Inferior parietal cortex (tissue), 1 donor: Measurements from ENCODE around the gene CYGB.
"Not testable (repeated sequence)": the region's sequence is repeated elsewhere in the genome, so short reads cannot be mapped to it uniquely, and the experiment has no call there.

Experiments used
- DNase-seq: peaks from one replicate; pipeline ENCODE4 v3.0.0-alpha.2; 2016; ENCODE audit errors: extremely low spot score

Gene CYGB

DNA sequence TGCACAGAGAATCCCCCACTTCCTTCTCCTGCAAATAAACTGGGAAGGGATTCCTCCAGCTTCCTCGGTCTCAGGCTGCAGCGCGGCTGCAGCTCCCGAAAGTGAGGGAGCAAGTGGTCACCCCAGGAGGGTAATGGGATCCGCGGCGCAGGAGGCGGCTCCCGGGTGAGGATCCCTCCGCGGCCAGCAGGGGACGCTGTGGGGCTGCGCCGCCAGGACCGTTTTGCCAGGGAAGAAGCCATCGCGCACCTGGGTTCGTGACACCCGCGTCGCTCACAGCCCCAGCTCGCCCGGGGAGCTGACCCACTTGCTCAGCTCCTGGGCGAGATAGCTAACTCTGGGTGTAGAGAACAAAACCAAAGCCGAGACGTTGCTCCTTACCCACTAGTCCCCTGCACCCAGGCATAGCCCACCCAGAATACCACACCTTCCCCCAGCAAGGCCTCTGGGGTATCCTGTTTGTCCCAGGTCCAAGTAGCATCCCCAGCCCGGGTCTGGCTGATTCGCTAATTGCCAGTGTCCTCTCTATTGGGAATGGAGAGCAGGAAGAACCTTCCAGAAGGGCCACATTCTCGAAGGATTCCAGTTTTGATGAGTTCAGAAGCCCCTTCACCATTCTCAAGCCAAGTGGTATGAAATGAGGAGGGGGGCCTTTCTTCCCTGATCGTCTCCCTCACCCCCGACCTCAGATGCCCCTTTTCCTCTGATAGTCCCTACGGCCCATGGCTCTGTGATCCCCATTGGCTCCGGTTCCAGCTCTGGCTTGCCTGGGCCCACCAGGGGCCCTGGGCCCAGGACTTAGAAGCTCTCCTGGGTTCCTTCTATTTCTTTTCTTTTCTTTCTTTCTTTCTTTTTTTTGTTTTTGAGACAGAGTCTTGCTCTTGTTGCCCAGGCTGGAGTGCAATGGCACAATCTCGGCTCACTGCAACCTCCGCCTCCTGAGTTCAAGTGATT, 14.1 kb downstream of the CYGB start:
- peak; percentile 74 for DNase-seq

DNA sequence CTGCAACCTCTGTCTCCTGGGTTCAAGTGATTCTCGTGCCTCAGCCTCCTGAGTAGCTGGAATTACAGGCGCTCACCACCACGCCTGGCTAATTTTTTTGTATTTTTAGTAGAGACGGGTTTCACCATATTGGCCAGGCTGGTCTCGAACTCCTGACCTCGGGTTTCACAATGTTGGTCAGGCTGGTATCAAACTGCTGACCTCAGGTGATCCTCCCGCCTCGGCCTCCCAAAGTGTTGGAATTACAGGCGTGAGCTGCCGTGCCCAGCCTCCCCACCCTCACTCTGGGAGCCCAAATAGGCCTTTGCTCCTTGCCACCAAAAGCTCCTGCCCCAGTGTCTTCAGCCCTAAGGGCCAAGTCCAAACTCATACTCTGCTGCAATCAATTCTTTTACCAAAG, 15.8 kb downstream of the CYGB start:
- DNase-seq, result not testable (repeated sequence)

DNA sequence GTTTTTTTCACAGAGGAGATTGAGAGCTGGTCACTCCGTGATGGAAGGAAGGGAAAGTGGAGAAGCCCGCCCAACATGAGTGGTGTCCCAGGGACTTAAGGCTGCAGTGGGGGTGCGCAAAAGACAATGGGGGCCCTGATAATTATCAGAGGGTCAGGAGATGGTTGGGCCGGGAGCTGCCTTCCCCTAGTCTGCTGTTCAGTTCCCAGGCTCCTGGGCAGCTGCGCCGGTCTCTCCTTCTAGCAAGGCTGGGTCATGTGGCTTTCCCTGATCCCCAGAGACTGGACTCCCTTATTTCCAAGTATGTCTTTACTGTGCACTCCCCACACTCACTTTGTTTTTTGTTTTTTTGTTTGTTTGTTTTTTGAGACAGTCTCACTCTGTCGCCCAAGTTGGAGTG, 16.2 kb downstream of the CYGB start:
- no peak for DNase-seq

DNA sequence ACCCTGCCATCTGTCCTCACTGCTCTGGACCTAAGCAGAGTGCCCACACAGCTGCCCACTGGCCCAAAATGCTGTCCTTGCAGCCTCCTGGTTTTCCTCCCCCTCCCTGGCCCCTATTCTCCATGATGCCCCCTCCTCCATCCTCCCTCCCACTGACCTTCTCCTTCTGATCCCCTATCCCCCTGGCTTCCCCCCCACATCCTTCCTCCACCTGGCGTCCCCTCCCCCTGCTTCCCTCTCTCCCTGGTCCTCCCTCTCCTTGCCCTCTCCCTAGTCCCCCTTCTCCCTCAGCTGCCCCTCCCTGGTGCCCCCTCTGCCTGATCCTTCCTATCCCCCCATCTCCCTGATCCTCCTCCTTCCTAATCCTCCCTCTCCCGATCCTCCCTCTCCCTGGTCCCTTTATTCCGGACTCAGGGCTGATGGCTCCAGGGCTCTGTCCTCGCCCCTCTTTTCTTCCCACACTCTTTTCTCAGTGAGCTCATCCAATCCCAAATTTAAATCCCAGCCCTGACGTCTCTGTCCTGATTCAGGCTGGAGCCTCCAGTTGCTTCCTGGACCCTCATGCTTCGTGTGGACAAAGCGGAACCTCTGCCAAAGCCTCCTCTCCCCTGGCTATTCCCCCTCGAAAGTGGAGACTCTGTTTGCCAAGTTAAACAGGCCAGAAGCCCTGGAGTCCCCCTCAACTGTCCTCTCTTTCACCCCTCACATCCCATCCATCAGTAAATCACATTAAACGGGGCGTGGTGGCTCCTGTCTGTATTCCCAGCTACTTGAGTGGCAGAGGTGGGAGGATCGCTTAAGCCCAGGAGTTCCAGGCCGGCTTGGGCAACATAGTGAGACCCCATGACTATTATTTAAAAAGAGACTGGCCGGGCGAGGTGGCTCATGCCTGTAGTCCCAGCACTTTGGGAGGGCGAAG, 18.2 kb downstream of the CYGB start:
- DNase-seq, result no peak

DNA sequence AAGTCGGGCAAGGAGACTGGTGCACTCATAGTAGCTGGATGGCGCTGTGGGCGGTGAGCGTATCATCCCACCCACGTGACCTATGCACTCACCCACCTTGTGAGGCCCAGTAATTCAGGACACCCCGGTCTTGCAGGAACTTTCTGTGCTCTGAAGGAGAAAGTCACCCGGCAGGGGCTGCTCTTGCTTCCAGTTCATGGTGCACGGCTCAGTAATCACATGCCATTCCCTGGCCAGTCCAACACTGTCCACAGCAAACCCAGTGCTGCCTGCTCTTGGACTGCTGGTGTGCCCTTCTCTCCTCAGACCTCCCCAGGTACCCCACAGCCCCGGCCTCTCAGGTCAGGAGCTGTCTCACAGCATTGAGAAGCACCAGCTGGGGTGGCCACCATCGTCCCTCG, 19.9 kb downstream of the CYGB start:
- DNase-seq, result no peak

DNA sequence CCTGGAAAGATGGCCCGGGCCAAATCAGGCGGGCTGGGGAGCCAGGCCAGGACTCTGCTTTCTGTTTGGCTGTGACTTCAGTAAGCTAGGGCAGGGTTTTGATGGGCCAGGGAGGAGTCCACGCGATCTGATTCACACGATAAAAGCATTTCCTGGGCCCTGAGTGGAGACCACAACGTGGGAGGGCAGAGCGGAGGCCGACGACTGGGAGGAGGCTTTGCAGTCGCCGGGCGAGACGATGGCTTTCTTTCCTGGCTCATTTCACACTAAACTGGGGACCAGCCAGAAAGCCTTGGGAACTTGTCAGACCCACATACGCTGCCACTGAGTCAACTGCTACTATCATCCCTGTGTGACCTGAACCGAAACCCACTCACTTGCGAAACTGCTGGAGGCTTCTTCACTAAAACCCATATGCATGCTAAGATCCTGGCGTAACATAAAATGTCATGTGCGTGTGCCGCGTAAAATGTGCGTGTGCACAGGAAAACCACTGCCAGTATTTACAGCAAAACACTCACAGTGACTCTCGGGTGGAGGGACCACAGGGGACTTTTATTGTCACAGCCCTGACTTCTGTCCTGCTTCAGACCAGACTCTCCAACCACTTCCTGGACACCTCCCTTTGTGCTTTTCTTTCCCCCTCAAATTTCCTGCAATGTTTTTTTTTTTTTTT, 22.1 kb downstream of the CYGB start:
- no peak for DNase-seq

DNA sequence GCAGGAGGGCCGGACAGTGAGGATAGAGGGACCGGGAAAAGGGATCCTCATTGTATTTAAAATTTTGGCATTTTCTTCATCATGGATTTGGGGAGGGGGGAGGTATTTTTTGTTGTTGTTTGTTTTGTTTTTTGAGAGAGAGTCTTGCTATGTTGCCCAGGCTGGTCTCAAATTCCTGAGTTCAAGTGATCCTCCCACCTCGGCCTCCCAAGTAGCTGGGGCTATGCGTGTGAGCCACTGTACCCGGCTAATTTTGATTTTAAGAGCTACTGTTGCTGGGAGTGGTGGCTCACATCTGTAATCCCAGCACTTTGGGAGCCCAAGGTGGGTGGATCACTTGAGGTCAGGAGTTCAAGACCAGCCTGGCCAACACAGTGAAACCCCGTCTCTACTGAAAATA, 23.2 kb downstream of the CYGB start:
- not testable (repeated sequence) for DNase-seq

DNA sequence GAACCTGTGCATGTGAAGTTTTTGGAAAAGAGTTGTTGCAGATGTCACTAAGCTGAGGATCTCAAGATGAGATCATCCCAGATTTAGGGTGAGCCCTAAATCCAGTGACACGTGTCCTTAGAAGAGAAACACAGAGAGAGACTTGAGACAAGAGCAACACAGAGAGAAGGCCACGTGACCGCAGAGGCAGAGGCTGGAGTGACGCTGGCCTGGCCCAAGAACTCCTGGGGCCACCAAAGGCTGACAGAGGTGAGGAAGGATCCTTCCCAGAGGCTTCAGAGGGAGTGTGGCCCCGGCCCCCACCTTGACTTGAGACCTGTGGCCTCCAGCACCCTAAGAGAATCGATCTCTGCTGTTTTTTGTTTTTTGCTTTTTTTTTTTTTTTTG, 24.2 kb downstream of the CYGB start:
- no peak for DNase-seq

DNA sequence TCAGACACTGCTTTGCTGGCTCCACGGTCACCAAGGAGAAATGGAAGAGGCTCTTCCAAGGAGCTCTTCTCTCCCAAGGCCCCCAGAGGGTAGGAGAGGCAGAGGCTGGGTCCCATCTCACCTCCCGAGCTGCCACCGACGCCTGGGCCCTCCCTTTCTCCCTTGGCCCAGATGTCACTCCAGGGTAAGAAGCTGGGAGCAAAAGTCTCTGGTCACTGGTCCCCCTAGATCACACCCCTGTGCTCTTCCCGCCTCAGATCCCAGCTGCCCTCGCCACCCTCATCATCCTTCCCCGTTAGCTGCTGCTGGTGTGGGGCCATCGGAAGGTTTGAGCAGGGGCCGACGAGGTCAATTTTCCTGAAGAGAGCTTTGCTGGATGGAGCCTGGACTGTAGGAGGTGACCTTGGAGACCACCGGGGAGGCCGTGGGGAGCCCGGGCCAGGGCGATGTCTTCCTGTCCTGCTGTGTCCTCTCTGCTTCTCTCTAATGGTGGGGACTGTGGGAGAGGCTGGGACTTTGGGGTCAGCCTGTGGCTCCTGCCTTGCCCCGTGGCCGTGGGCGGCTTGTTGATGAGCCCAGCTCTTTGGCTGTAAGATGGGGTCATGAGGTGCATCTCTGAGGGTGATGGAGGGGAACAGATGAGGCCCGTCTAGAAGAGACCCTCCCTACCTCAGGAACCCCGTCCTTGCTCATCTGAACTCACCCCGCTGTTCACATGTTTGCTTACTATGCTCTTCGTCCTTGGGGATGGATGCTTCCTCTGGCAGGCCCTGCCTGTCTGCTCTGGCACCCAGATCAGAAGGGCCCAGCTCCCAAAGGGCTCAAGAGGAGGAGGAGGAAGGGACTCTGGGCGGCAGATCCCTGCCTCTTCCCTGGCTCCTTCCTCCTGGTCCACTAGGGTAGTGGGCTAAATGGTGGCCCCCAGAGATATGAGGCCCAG, 24.9 kb downstream of the CYGB start:
- no peak for DNase-seq

DNA sequence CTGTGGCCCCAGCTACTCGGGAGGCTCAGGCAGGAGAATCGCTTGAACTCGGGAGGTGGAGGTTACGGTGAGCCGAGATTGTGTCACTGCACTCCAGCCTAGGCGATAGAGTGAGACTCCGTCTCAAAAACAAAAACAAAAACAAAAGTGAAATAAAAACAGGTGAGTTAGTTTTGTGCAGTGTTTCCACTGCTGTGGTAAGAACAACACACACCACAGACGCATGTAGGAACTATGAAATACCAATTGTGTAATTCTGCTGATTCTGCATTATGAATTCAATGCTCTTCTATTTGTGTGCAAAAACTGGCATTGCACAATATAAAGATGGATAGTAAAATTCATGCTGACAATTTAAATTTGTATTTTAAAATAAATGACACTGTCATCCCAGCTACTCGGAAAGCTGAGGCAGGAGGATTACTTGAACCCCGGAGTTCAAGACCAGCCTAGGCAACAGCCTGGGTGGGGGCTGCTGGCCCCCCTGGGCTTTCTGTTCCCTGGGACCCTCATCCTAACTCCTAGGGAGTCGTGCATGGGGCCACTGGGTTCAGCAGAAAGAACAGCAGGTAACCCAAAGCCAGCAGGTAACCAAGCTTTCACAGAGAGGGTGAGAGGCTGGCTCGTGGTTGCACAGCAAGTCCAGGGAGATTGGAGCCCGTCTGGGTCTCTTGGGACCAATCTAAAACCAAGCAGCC, 25.7 kb downstream of the CYGB start:
- DNase-seq, result no peak

DNA sequence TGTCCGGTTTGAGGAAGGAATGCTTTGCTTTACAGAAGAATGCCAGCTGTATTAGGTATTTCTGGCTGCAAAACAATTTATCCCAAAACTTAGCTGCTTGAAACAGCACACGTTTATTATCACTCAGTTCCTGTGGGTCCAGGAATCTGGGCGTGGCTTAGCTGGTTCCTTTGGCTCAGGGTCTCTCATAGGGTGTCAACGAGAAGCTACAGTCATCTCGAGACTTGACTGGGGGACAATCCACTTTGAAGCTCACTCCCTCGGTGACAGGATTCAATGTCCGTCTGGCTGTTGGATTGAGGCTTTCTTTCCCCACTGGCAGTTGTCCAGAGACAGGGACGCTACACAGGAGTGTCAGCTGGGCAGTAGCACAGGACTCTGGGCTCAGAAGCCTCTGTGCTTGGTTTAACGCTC, 26.7 kb downstream of the CYGB start:
- no peak for DNase-seq

DNA sequence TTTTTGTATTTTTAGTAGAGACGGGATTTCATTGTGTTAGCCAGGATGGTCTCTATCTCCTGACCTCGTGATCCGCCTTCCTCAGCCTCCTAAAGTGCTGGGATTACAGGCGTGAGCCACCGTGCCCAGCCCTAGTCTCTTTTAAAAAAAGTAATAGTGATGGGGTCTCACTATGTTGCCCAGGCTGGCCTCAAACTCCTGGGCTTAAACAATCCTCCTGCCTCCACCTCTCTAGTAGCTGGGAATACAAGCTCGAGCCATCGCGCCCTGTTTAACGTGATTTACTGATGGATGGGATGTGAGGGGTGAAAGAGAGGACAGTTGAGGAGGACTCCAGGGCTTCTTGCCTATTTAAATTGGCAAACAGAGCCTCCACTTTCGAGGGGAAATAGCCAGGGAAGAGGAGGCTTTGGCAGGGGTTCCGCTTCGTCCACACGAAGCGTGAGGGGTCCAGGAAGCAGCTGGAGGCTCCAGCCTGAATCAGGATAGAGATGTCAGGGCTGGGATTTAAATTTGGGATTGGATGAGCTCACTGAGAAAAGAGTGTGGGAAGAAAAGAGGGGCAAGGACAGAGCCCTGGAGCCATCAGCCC, 28.9 kb downstream of the CYGB start:
- DNase-seq, result not testable (repeated sequence)

DNA sequence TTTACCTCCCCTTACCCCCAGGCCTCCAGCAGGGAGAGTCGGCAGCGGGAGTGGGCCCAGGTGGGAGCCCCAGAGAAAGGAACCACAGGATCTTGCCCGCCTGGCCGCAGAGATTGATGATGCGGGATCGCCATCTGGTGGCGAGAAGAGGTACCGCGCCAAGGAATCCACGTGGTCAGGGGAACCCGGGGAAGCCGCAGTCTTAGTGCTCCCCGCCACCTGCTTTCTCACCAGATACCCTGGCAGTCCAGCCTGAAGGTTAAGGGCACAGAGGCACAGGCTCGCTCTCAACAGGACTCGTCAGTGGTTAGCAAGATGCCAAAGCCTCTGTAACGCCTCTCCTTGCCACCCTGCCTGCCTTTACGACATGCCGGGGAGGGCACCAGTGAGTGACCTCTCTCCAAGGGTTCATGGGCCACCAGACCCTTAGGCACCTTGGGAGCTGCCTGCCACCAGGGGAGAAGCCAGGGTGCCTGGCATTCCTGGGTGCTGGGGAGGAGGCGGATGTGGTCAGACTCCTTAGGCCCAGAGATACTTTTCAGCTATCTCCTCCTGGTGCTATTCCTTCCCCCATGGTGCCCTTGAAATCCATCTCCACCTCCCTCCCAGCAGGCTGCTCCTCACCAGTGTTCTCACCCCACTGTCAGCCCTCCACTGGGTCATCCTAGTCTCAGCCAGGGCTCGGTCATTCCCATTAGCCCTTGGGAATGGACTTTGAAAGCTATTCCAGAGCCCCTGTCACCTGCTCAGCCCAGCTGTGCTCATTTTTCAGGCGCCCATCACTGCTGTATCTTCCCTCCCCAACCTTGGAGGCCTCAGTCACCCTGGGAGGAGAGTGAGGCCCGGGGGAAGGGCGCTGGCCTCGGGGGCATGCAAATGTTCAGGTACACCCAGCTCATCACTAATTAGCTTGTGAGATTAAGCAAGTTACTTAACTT, 30.8 kb downstream of the CYGB start:
- DNase-seq, result peak; percentile 90

DNA sequence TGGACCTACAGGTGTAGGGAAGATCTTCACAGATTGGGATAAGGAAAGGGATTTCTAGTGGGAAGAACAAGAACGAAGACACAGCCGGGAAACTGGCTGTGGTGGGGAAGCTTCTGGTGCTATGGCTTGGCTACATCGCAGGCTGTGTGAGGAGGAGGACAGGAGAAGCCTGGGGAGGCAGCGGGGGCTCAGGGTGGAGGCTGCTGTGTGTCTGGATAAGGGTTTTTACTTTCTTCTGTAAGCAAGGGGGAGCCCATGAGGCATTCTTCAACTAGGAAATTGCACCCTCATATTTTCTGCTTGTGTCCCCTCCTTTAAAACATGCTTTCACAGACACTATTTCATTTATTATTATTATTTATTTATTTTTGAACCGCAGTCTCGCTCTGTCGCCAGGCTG, 33.4 kb downstream of the CYGB start:
- DNase-seq, result no peak

DNA sequence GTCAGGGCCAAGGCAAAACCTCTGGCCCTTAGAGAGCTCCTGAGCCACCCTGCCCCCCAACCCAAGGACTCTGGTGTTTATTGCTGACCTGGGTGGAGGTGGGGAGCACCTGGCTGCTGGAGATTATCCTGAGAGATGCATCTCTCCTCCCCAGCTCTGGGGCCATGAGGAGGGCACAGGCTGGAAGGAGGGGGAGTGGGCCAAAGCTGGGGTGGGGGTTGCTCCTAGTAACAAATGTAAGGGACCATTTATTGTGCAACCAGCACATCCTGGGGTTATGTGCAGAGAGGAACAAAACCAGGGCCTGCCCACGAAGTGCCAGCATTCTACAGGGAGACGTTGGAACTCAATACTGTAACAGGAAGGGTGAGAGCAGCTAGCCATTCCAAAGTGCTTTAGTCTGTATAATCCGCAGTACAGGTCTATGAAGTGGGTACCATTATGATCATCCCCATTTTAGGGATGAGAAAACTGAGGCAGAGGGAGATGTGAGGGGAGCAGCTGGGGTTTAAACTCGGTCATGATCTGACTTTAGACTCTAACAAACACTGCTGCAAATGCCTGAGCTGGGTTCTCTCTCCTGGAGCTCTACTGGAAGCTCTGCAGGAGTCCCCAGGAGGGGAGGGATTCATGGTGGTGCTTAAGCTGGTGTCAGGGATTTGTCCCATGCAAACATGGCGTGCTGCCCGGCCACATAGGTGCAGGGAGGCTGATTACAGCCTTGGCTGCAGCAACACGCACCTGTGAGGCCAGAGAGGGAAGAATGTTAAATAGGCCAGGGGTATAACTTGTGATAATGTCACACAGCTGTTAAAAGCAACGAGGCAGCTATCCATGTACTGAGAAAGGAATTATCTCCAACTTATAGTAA, 34.9 kb downstream of the CYGB start:
- DNase-seq, result no peak

DNA sequence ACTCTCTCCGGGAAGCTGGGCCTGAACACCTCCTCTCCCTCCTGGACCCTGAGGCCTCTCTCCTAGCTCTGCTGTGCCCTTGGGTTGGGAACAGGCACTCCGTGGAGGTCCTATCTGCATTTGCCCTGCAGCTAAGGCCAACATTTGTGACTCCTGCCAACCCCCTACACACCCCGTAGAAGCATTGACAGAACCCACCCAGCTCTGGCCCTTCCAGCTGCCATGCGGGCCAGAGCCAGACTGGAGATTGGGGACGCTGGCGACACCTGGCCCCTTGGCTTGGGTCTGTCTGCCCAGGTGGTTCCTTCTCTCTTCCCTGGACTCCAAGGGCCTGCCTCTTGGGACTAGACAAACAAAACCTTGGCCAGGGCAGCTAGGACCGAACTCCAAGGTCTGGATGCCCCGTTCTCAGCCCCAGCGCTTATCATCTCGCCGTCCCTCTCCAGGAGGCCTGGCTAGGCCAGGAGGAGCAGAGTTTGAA, 35.6 kb downstream of the CYGB start:
- no peak for DNase-seq

DNA sequence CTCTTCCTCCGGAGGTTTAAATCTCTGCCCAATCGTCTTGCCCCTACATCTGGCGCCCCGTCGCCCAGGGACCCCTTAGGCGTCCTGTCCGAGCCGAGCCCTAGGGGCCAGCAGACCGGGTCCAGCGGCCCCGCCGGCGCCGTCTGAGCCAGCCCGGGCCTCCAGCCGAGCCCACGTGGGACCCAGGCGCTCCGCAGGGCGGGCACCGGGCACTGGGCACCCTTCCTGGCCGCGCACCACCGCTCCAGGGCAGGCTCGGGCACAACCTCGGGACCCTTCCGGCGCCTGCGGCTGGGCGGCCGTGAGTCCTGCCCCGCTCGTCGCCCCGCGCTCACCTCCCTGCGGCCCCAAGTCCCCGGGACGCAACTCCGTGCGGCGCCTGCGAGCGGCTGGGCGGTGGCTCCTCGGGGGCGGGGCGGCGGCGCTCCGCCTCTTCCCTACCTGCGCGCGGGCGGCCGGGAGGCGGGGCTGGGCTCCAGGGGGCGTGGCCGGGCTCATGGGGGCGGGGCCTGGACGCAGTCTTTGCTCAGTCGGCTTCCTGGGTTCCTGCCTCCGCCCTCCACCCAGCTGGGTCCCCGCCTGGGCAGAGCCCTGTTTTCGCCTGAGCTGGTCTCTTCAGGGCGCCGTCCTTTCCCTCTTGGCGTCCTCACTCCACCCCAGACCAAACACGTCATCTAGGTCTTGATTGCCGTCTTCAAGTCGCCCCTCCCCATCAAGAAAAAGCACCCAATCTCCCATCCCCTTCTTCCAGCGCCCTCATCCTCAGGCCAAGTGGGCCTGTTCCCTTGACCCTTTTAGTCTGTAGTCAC, 36.3 kb downstream of the CYGB start, which contains the start of gene RHBDF2:
Gene RHBDF2, minus strand, starts transcription at position 406 of the 809 bp plus-strand sequence. CDS start 19,899 bp downstream, outside the sequence.
- no peak for DNase-seq
